AML-193 (cell line): ENCODE results near the gene ATP6V1C2.

Experiments
- DNase-seq, 2 experiments: peaks; one replicate each; lab custom pipeline; 2025; lab: John Stamatoyannopoulos, UW

Gene ATP6V1C2

DNA sequence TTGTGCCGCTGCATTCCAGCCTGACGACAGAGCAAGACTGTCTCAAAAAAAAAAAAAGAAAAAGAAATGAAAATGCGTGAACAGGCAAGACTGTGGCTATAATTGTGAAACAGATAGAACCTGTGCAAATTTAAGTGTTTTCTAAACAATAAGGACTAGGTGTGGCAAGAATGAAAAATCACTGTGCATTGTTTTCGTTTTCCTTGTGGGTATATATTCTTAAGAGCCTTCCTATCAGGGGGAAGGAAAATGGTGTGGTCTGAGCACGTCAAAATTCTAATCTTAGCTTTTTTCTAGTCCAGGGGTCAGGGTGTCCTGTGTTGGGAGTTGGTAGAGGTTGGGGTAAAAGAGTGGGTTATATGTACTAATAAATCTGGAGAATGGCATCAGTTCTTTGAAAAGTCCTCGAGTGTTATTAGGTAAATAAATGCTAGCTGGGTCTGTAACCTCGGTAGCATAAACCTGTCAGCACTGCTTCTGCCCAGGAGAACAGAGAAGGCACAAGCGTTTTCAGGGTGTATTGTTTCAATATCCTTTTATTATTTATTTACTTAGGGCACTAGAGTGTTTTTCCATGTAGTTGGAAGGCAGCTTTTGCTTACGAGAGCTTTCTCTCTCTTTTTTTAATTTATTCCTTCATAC lies 11.6 kb downstream of the ATP6V1C2 start:
- DNase-seq, result no peak

DNA sequence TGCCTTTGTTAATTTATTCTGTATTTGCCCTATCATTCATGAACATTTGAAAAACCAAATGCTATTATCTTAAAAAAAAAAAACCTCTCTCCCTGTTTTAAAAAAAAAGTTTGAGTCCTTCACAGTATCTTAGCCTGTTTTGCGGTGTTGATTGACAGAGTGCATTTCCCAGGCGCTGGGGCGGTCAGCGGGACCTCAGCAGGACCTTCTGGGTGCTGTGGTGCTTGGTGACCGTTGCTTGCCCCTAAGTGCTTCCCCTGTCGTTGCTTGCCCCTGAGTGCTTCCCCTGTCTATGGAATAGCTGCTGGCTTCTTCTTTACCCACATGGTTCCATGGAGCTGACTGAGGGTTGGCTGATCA lies 12.1 kb downstream of the ATP6V1C2 start:
- DNase-seq, result no peak

DNA sequence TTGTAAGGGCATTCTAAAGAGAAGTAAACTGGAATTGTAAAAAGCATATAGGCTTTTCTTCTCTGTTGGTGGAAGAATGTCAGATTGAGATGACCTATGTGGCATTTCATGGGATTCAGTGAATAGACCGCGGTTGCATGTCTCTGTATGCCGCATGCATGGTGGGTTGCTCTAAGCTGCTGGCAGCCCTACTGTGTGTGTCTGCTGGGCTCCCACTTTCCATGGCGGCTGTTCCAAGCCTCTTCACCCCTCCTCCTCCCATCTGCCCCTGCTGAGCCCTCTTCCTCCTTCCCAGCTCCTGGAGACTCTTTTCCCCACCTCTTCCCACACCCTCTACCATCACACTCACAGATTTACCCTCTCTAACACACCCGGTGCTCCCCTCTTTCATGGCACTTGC lies 12.6 kb downstream of the ATP6V1C2 start:
- no peak for DNase-seq

DNA sequence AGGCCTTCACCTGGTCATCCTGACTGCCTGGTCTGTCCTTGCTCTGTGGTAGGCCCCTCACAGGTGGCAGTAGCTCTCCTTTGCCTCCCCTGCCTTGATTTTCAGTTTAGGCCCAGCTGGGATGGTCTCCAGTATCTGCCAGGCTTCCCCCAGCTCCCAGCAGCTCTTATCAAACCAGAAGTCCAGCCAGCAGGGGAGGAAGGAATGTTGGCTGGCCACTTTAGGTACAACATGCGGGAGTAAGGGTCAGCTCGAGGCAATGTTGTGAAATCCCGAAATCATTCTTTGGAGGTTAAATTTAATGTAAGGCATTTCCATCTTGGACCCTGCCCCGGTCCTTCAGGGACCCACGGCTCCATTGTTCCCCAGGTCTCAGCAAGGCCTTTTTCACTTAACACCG lies 16.8 kb downstream of the ATP6V1C2 start:
- no peak for DNase-seq

DNA sequence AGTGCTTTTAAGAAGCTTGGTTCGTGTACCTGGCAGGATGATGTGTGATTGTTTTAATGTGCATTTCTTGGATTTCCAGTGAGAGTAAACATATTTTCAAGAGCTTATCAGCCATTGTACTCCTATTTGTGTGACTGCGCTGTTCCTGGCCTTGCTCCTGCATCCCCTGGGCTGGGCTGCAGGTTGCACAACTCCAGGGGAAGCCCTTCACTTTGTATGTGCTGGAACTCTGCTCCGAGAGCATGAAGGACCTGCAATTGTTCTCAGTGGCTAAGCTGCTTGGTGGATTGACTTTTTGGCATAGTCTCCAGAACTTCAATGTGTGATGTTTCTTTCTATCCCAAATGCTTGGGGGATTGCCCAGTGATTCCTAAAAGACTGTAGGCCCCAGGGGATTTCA lies 18.8 kb downstream of the ATP6V1C2 start:
- no peak for DNase-seq

DNA sequence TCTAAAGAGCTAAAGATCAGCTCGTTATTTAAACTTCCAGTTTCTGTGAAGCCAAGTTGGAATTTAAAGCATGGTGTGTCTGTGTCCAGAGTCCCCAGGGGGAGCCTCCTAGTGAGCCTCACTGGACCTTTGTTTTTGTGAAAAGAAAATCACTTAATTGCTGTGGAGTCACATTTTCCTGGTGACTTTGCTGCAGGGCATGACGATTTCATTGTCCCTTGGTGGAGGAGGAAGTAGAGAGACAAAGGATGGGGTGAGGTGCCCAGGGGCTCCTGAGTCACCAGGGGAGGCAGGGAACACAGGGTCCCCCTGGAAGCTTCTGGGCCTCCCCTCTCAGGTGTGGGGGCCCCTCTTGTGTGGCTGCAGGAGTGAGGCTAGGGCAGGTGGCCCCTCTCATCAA lies 19.7 kb downstream of the ATP6V1C2 start:
- DNase-seq, result no peak

DNA sequence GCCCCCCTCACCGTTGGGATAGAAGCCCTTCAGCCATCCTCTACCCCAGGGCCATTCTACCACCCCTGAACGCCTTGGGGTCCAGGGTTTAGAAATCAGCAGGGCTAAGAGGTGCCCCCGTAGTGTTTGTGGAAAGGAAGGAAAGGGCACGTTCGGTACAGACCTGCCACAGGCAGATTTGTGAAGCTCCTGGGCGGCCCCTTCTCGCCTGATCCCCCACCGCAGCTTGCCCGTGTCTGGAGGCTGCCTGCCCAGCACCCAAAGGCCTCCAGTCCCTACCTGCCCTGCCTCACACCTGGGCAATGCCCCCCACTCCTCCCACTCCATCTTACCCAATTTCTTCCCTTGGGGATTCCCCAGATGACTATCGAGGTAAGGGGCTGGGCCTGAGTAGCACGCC lies 21.2 kb downstream of the ATP6V1C2 start:
- DNase-seq, result no peak

DNA sequence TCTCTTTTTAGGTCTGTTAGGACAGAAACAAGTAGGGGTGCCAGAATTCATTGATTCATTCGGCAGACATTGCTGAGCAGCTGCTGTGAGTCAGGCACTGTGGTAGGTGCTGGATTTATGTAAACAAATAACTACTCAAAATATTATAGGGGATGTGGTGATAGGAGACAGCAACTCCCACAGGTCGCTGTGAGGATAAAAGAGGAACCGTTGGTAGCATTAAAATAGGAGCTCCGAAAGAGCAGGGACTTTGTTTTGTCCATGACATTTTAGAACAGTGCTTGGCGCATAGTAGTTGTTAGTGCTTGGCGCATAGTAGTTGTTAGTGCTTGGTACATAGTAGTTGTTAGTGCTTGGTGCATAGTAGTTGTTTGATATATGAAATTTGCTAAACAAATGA lies 29.2 kb downstream of the ATP6V1C2 start:
- no peak for DNase-seq

DNA sequence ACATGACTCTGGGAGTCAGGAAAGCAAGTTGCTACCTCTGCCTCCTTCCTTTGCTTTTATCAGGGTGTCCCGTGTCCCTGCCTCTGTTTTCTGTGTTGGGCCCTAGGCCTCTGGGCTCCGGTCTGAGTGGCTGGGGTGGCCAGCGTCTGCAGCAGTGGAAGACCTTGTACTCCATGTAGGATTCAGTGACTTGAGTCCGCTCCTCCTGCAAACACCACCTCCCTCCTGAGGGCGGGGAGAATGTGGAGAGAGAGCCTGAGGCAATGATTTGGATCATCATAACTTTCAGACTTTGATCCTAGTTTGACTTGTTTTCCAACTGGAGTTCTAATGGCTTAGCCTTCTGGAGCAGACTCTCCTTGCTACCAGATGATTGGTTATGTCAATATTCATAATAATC lies 30.8 kb downstream of the ATP6V1C2 start:
- no peak for DNase-seq

DNA sequence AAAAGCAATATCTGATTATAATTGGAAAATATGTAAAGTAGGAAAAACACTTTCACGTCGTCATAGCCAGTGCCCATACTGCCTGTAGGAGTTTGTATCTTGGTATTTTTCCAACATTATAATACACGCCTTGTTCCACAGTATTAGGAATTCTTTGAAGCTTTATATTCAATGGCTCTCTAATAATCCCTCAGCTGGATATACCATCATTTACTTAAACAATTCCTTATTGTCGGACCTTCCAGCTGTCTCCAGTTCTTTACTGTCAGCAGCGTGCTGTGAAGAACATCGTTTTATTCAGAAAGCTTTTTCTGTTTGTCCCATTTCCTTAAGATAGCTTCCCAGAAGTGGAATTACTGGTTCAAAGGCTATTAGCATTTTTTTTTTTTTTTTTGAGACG lies 31.7 kb downstream of the ATP6V1C2 start:
- no peak for DNase-seq

DNA sequence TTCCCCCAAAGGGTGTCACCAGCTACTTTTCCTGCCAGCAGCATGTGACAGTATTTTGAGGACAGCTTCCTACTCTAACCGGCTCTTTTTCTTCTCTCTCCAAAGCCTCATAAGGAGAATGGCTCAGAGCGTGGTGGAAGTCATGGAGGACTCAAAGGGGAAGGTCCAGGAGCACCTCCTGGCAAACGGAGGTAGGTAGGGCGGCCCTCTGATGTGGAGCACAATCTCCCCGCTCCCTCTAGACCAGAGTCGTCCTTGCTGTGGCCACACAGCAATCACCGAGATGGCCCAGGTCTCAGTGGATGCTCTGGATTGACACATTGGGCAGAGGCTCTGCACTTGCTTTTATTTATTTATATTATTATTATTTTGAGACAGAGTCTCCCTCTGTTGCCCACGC lies 32.4 kb downstream of the ATP6V1C2 start:
- no peak for DNase-seq

DNA sequence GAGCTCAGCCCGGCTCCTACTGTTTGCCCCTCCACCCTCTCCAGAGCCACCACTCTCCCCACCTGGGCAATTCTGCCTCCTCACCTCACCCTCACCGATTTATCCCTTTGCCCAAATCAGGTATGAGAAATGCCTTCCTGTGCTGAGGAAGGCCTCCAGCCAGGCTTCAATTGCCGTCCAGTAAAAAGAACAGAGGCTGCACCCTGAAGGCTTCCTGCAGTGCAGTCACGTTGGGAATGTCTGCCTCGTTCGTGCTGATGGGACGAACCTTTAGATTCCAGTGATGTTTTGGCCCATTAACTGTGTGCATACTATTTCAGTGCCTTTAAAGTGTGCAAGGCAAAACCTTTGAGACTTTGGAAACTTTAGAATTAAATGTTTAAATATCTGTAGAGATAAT lies 34.2 kb downstream of the ATP6V1C2 start:
- no peak for DNase-seq

DNA sequence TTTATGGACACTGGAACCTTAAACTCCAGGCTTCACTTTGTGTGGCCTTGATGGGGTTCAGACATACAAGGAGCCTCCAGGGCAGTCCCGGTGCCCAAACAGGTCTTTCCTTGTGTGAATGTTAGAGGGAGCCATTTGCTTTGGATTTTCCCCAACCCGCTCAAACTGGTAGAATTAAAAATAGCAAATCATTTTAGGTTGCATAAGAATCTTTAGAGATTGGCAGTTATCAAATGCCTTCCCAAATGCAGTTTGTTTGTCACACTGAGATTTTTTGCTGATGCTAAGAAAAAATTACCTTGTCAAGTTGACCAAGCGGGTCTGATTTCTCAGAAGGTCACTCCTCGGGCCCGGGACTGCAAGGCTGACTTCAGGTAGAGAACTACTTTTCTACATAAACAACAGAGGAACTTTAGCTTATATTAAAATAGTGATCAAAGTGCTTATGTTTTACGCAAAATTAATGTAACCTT lies 36.4 kb downstream of the ATP6V1C2 start:
- no peak for DNase-seq

DNA sequence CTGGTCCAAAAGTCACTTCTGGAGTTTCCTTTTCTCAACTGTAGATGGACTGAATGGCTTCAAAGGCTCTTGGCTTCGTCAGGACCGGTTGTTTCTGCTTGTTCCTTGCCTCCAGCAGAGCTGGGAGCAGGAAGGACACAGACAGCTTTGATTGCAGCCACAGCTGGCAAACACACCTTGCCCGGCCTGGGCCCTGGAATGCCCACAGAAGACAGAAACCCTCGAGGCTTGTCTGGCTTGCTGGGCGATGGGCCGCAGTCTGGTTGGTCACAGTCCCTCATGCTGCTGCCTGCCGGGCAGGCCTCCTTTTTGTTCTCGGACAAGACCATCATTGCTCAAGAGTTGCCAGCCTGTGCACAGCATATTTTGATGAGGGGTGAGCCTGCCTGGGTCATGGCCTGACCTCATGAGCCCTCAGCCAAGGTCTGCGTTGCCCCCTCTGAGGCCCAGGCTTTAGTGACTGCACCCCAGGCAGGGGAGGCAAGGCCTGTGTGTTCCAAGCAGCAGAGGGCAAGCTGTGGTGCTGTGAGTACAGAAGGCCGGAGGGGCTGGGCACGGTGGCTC lies 37.8 kb downstream of the ATP6V1C2 start:
- DNase-seq, result no peak

DNA sequence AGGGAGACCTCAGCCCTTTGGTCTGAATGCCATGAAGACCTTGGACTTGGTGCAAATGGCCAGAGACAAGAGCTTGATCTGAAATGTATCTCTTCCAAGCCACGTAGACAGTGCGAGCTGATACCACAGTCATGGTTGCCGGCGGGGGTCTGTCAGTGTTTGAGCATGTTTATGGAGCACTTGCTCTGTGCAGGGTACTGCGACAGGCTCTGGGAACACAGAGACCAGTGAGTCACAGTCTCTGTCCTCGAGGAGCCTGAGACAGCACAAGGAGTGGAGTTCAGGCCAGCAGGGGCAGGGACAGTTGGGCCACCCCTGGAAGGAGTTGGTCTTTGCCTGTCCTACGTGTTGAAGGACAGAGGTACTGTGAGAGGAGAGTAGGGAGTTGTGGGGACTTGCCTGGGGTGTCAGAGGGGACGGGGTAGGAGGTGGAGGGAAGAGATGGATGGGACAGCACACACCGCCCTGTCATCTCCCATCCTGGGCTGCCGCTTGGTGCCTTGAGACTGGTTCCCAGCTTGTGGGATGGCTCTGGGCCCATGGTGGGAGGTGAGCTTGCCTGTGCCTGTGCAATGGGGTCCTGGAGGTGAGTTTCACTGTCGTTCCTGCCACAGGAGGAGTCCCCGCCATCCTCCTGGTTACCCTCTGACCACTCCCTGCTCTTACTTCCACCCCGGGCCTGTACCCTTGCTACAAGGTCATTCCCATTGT lies 39.5 kb downstream of the ATP6V1C2 start:
- DNase-seq, result no peak

DNA sequence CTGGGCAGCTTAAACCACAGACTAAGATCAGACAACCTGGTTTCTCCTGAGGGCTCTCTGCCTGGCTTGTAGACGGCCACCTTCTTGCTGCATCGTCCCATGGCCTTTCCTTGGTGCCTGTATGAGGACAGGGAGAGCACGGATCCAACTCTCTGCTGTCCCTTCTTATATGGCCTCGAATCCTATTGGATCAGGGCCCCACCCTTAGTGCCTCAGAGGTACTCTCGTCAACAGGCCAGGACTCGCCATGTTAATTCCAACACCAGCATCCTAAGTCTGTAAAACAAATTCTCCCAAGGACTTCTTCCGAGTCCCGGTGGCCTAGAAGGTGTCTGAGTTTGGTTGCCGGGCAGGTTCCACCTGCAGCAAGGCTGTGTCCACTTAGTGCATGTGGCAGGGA lies 40.2 kb downstream of the ATP6V1C2 start:
- DNase-seq, result no peak

DNA sequence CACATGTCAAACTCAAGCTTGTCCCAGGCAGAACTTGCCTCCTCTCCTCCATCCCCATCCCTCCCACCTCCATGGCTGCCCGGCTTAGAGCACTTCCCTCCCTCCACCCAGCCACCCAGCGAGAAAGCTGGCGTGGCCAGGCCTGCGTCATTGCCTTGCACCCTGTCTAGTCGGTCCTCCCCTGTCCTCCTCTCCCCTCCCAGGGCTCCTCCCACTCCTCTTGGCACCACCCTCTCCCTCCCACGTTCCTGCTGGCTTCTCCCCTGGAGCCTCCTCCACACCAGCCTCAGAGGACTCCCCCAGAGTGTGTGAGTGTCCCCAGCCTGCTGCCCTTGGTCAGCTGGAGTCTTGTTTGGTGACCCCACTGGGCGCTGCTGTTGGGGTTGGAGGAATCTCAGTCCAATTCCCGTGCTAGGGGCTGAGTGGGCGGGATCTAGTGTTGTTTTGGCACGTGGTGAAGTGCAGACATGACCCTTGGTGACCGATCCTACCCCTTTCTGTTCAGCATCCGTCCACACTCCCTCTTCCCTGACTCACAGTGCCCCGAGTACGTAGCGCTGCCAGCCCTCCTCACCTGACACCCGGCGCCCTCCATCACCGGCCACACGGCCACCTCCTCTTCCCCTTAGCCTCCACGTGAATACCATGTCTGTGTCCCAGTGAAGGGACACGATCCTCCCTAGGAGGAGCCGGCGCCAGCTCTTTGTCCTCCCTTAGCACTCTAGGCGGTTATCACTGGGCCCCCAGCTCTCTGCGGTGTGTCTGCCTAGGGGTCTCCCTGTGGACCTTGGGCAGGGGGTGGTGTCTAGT lies 41.4 kb downstream of the ATP6V1C2 start:
- no peak for DNase-seq

DNA sequence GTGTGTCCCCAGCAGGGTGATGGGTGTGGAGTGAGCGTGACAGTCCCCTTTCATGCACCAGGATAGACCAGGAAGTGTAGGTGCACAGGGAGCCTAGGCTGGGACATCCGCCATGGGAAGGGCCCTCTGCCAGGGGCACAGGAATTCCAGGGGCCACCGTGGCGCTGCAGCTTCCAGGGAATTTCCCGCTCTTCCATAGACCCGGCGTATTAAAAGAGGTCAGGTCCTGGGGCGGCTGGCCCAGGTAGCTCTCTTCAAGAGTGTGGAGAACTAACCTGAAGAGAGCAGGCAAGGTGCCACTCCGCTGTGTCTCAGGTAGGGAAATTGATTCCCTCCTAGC lies 42.0 kb downstream of the ATP6V1C2 start:
- no peak for DNase-seq

DNA sequence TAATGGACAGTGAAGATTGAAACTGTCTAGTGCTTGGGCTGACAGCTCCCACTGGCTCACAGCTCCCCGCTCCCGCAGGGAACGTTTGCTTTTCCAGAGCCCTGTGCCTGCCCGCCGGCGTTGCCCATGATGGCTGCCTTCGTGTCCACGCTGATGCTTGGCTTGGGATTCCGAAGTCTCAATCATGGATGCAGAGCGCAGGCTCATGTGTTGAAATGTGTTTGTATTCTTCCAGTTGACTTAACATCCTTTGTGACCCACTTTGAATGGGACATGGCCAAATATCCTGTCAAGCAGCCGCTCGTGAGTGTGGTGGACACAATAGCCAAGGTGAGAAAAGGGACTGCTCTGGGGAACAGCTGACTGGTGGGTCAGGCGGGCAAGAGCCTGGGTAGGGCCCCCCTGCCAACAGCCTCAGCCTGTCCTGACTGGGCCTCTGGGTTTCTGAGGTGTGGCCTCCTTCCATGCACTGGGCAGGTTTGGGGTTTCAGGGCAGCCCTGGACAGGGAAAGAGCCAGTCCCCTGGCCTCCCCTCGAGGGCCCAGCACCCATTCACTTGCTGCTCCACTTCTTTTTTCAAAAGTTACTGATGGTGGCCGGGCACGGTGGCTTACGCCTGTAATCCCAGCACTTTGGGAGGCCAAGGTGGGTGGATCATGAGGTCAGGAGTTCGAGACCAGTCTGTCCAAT lies 42.8 kb downstream of the ATP6V1C2 start:
- no peak for DNase-seq

DNA sequence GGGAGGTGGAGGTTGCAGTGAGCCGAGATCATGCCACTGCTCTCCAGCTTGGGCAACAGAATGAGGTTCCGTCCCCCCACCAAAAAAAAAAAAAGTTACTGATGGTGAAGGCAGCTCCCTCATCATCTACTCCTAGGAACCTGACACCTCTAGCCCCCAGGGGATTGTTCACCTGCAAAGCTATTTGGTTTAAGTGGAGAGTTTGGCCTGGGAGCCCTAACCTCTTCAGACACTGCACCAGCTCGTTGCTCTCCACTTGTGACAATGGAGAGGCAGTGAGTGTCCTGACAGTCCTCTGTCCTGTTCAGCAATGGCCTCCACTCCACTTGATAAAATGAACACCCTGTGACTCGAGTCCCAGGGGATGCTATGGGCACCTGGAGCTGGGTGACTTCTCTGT lies 43.5 kb downstream of the ATP6V1C2 start:
- no peak for DNase-seq

DNA sequence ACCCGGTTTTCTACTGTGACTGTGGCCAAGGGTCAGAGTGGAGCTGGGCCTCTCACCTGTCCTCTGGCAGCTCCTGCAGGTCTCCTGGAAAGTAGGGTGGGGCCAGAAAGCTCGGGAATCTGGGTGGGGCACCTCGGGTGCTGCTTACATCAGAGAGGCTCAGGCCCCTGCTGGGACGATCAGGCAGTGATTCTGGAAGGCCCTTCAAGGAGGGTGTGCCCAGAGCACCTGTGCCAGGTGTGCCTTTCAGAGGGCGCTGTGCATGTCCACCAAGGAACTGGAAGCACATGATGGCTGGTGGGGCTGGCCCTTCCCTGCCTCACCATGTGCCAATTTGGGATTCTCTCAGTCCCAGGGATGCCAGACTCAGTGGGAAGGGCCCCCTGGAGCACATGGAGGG lies 44.0 kb downstream of the ATP6V1C2 start:
- DNase-seq, result no peak

DNA sequence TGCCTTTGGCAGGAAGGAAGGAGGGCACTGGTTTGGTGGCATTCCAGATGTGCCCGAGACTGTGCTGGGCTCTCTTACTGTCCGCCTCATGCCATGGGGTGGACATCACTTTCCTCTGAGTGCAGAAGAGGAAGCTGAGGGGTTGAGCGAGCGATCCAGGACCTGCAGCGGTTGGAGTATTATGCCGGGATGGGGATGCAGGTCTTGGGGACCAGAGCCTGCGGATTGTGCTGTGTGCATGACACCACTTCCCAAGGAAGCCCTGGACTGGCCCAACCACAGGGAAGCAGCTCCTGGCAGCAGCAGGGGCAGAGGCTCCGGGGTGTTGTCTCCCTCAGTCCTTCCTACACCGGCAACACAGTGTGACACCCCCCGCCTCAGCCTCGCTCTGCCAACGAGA lies 44.5 kb downstream of the ATP6V1C2 start:
- no peak for DNase-seq
